ENCODE data around the gene PRSS56.

- no peak for TF ChIP-seq CTCF (IDR thresholded peaks at IDR 0.05)
- no peak for TF ChIP-seq EZH2phosphoT487 (IDR thresholded peaks at IDR 0.05)
- TF ChIP-seq EZH2 (IDR thresholded peaks at IDR 0.05), result no peak
These were observed 14.3 kb upstream of the PRSS56 start for GRCh38 chr2:232505856-232506255.
